ENCODE data around the gene LIN52. TPM values are rescaled to one million over a fixed set of nuclear protein-coding genes. Genes with fewer than 3 reads are reported as not detected.

Gene LIN52
- total RNA-seq, 1 experiment from 2014 or later = 9.5 TPM

- DNase-seq (ENCODE audit: unreplicated experiment) = peak; percentile 27
- H3K27me3 Mint-ChIP-seq (ENCODE audit: insufficient read depth, unreplicated experiment) = no peaks in the 10 kb centered on the region
- ChIA-PET CTCF (interaction anchor here (1.0 kb wide), 1 partner anchor 14 kb away, joined by 3 read pairs; no protein-coding TSS in a partner anchor), POLR2A (interaction anchor here (0.6 to 1.2 kb wide), 3 partner anchors 13 to 1112 kb away, joined by 3 read pairs; no protein-coding TSS in a partner anchor)
- H3K27ac Mint-ChIP-seq (ENCODE audit: low read depth, unreplicated experiment) = no peak overlapping the region
- no peaks in the 10 kb centered on the region for H3K4me1 Mint-ChIP-seq (ENCODE audit: insufficient read depth, unreplicated experiment)
- BruUV-seq (replicated peaks) = no TSS peak
- no peaks in the 10 kb centered on the region for H3K9me3 Mint-ChIP-seq (ENCODE audit: unreplicated experiment)
- no peaks in the 10 kb centered on the region for H3K36me3 Mint-ChIP-seq (ENCODE audit: insufficient read depth, unreplicated experiment)
- intact Hi-C loops (cut with micrococcal nuclease) = no loop called here
- no peak overlapping the region for H3K4me3 Mint-ChIP-seq (ENCODE audit: unreplicated experiment)
- TF ChIP-seq CTCF (IDR thresholded peaks at IDR 0.05; ENCODE audit: unreplicated experiment) = no peak
Observed at GRCh38 chr14:74176400-74176793, 91.6 kb downstream of the LIN52 start.

- ChIA-PET POLR2A (no interaction called here), CTCF (interaction anchor here (0.6 to 0.7 kb wide), 2 partner anchors 229 to 232 kb away, joined by 3 to 5 read pairs; no protein-coding TSS in a partner anchor)
- H3K27ac Mint-ChIP-seq (ENCODE audit: low read depth, unreplicated experiment) = no peak overlapping the region
- intact Hi-C loops (cut with micrococcal nuclease) = no loop called here
- H3K4me3 Mint-ChIP-seq (ENCODE audit: unreplicated experiment) = no peak overlapping the region
- H3K27me3 Mint-ChIP-seq (ENCODE audit: insufficient read depth, unreplicated experiment) = no peaks in the 10 kb centered on the region
- H3K9me3 Mint-ChIP-seq (ENCODE audit: unreplicated experiment) = no peaks in the 10 kb centered on the region
- BruUV-seq (replicated peaks) = no TSS peak
- no peaks in the 10 kb centered on the region for H3K36me3 Mint-ChIP-seq (ENCODE audit: insufficient read depth, unreplicated experiment)
- no peak for DNase-seq (ENCODE audit: unreplicated experiment)
- no peaks in the 10 kb centered on the region for H3K4me1 Mint-ChIP-seq (ENCODE audit: insufficient read depth, unreplicated experiment)
- no peak for TF ChIP-seq CTCF (IDR thresholded peaks at IDR 0.05; ENCODE audit: unreplicated experiment)
Observed at GRCh38 chr14:74179856-74180255, 95.1 kb downstream of the LIN52 start.

- no peaks in the 10 kb centered on the region for H3K9me3 Mint-ChIP-seq (ENCODE audit: unreplicated experiment)
- BruUV-seq (replicated peaks) = no TSS peak
- intact Hi-C loops (cut with micrococcal nuclease) = no loop called here
- H3K4me3 Mint-ChIP-seq (ENCODE audit: unreplicated experiment) = no peak overlapping the region
- ChIA-PET CTCF (interaction anchor here (0.6 to 1.0 kb wide), 3 partner anchors 14 to 66 kb away, joined by 3 to 4 read pairs (median 3); no protein-coding TSS in a partner anchor), POLR2A (no interaction called here)
- TF ChIP-seq CTCF (IDR thresholded peaks at IDR 0.05; ENCODE audit: unreplicated experiment) = no peak
- H3K27me3 Mint-ChIP-seq (ENCODE audit: insufficient read depth, unreplicated experiment) = no peaks in the 10 kb centered on the region
- no peaks in the 10 kb centered on the region for H3K36me3 Mint-ChIP-seq (ENCODE audit: insufficient read depth, unreplicated experiment)
- H3K27ac Mint-ChIP-seq (ENCODE audit: low read depth, unreplicated experiment) = no peak overlapping the region
- no peak for DNase-seq (ENCODE audit: unreplicated experiment)
- H3K4me1 Mint-ChIP-seq (ENCODE audit: insufficient read depth, unreplicated experiment) = no peaks in the 10 kb centered on the region
Observed at GRCh38 chr14:74190927-74191575, 106.3 kb downstream of the LIN52 start.

- ChIA-PET POLR2A (interaction anchor here (0.6 kb wide), 1 partner anchor 40 kb away, joined by 3 read pairs; no protein-coding TSS in a partner anchor), CTCF (no interaction called here)
- Mint-ChIP-seq H3K36me3 (ENCODE audit: insufficient read depth, unreplicated experiment) (peaks cover 7% of the 10 kb centered on the region), H3K4me3 (ENCODE audit: unreplicated experiment) (no peak overlapping the region), H3K4me1 (ENCODE audit: insufficient read depth, unreplicated experiment) (no peaks in the 10 kb centered on the region), H3K27me3 (ENCODE audit: insufficient read depth, unreplicated experiment) (no peaks in the 10 kb centered on the region), H3K9me3 (ENCODE audit: unreplicated experiment) (no peaks in the 10 kb centered on the region), H3K27ac (ENCODE audit: low read depth, unreplicated experiment) (no peak overlapping the region)
- BruUV-seq (replicated peaks) = no TSS peak
- no peak for DNase-seq (ENCODE audit: unreplicated experiment)
- no peak for TF ChIP-seq CTCF (IDR thresholded peaks at IDR 0.05; ENCODE audit: unreplicated experiment)
- intact Hi-C loops (cut with micrococcal nuclease) = no loop called here
Observed at GRCh38 chr14:74194506-74195274, 109.9 kb downstream of the LIN52 start.

Data from MCF 10A (cell line).